ENCODE data around the gene CLDN5.

- TF ChIP-seq, protein P1, sequence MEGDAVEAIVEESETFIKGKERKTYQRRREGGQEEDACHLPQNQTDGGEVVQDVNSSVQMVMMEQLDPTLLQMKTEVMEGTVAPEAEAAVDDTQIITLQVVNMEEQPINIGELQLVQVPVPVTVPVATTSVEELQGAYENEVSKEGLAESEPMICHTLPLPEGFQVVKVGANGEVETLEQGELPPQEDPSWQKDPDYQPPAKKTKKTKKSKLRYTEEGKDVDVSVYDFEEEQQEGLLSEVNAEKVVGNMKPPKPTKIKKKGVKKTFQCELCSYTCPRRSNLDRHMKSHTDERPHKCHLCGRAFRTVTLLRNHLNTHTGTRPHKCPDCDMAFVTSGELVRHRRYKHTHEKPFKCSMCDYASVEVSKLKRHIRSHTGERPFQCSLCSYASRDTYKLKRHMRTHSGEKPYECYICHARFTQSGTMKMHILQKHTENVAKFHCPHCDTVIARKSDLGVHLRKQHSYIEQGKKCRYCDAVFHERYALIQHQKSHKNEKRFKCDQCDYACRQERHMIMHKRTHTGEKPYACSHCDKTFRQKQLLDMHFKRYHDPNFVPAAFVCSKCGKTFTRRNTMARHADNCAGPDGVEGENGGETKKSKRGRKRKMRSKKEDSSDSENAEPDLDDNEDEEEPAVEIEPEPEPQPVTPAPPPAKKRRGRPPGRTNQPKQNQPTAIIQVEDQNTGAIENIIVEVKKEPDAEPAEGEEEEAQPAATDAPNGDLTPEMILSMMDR (IDR thresholded peaks at IDR 0.05): no peak
- TF ChIP-seq EP300 (IDR thresholded peaks at IDR 0.05) (no peak), POLR2A (IDR thresholded peaks at IDR 0.05) (no peak), POLR2AphosphoS5 (IDR thresholded peaks at IDR 0.05) (no peak)
Measured at GRCh38 chr22:19503367-19503766, 20.8 kb downstream of the CLDN5 start.

Data from suprapubic skin (tissue), 4 donors.